Kidney (tissue), 14 donors: ENCODE results near the gene GNA12. TPM values are rescaled to one million over a fixed set of nuclear protein-coding genes. Genes with fewer than 3 reads are reported as not detected.
"Not testable (repeated sequence)": the region's sequence is repeated elsewhere in the genome, so short reads cannot be mapped to it uniquely, and the experiment has no call there.

Experiments used
- DNase-seq, 5 donors: peaks; one replicate each; pipeline ENCODE4 v3.0.0-alpha.2; 2013 to 2020
- FAIRE-seq: peaks from 2 replicates; lab custom pipeline; 2012; peaks lifted over from hg19 to GRCh38; lab: Jason Lieb, UNC
- H3K27ac ChIP-seq, 2 donors: one replicate each; pipeline ENCODE4 v1.7.0; 2013; ENCODE audit warnings: low read depth in 2 of 2, low read length in 2 of 2, inconsistent platforms in 1 of 2
- H3K27me3 ChIP-seq: one replicate; pipeline ENCODE4 v1.7.1; 2013; ENCODE audit warnings: low read length, inconsistent platforms; ENCODE audit not compliant: control insufficient read depth, insufficient read depth
- H3K36me3 ChIP-seq, 3 donors: one replicate each; pipeline versions ENCODE4 v1.7.0 to v1.7.1; 2013; ENCODE audit warnings: low read length in 3 of 3, control low read depth in 1 of 3, inconsistent platforms in 1 of 3; ENCODE audit not compliant: insufficient read depth in 3 of 3, control insufficient read depth in 2 of 3
- H3K4me1 ChIP-seq, 3 donors: one replicate each; pipeline versions ENCODE4 v1.7.0 to v1.7.1; 2013; ENCODE audit warnings: low read length in 3 of 3, inconsistent platforms in 1 of 3, low read depth in 1 of 3; ENCODE audit not compliant: control insufficient read depth in 2 of 3, insufficient read depth in 2 of 3
- H3K4me3 ChIP-seq, 3 donors: one replicate each; pipeline versions ENCODE4 v1.7.0 to v1.8.1; 2013; ENCODE audit warnings: low read length in 3 of 3, control low read depth in 1 of 3, inconsistent platforms in 1 of 3
- H3K9ac ChIP-seq, 3 donors: one replicate each; pipeline versions ENCODE4 v1.7.0 to v1.7.1; 2013; ENCODE audit warnings: low read length in 3 of 3, control low read depth in 1 of 3, inconsistent platforms in 1 of 3
- H3K9me3 ChIP-seq, 3 donors: one replicate each; pipeline versions ENCODE4 v1.7.0 to v1.7.1; 2013; ENCODE audit warnings: low read length in 3 of 3, control low read depth in 1 of 3, inconsistent platforms in 1 of 3; ENCODE audit not compliant: control insufficient read depth in 2 of 3, insufficient read depth in 1 of 3
- intact Hi-C: fragments of 100-400 bp; cut with DNase I; formaldehyde crosslinking; loops from one replicate; pipeline ENCODE4 v1.11.1; 2022
- polyA plus RNA-seq: library from polyadenylated mRNA; stranded (reverse); fragments of 350-450 nt; fragmentation: Illumina TruSeq; extraction: RNeasy Lipid Tissue Mini Kit (QIAGEN cat#74804); gene quantifications from one replicate; pipeline ENCODE4 v1.2.3, GENCODE V29; 2014; ENCODE audit warnings: low read depth, low replicate concordance; ENCODE audit not compliant: insufficient read depth
- total RNA-seq: library from RNA; stranded (reverse); fragmentation: NEBNext Ultra II Directional; extraction: Animal tissue kit (Norgen Biotek cat#: 25700); gene quantifications from one replicate; pipeline ENCODE4 v1.2.1, GENCODE V29; 2021
- TF ChIP-seq, protein P1 (sequence below): IDR thresholded peaks from 3 replicates; pipeline ENCODE4 v1.5.1; 2012; ENCODE audit warnings: mild to moderate bottlenecking, moderate library complexity, borderline replicate concordance; ENCODE audit not compliant: insufficient read depth; ENCODE audit errors: extremely low read depth
- donor health status: control.
- donor health status: control.
- donor health status: control.
- donor health status: control.
- donor health status: control.
- donor health status: DM: yes; HTN: yes; CAD: no.
- donor health status: Normal renal cell carcinoma (clear cell type).

Gene GNA12
- total and polyA plus RNA-seq, 2 donors from 2014 or later = 16.5 to 41.1 TPM

DNA sequence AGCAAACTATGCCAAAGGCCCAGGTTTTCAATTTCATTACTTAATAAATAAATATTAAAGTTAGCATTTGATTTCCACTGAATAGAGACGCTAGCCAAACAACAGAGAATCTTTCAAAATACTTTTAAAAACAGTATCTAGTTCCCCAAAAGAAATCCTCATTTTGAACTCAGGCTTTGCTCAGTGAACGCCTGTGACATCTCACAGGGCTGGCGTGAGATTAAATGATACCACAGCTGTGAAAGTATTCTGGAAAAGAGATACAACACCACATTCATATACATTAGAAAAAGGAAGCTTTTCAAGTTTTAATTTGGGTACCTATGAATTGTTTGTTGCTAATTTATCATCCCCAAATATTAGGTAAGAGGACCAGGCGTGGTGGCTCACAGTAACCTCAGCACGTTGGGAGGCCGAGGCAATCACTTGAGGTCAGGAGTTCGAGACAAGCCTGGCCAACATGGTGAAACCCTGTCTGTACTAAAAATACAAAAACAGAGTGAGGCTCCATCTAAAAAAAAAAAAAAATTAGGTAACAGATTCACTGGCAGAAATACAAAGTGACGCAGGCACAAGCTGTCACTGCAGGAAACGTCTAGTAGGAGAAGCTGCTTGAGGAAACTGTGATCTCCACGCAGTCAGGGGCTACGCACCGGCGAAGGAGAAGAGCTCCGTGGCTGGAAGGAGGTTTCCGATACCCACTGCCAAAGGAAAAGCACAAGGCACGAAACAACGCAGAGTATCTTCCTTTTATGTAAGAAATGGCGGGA, 106.2 kb downstream of the GNA12 start:
- no peak for FAIRE-seq
- peak overlapping the region in 1 of 2 donors; percentile 4 for H3K27ac ChIP-seq
- H3K4me1 ChIP-seq = peaks cover 0 to 14% (median 5%) of the 10 kb centered on the region in 3 donors
- H3K36me3 ChIP-seq = no peaks in the 10 kb centered on the region
- no peak overlapping the region for H3K4me3 ChIP-seq
- no peaks in the 10 kb centered on the region for H3K27me3 ChIP-seq
- H3K9me3 ChIP-seq = no peaks in the 10 kb centered on the region
- intact Hi-C loops = no loop called here
- no peak overlapping the region for H3K9ac ChIP-seq
- TF ChIP-seq, protein P1, sequence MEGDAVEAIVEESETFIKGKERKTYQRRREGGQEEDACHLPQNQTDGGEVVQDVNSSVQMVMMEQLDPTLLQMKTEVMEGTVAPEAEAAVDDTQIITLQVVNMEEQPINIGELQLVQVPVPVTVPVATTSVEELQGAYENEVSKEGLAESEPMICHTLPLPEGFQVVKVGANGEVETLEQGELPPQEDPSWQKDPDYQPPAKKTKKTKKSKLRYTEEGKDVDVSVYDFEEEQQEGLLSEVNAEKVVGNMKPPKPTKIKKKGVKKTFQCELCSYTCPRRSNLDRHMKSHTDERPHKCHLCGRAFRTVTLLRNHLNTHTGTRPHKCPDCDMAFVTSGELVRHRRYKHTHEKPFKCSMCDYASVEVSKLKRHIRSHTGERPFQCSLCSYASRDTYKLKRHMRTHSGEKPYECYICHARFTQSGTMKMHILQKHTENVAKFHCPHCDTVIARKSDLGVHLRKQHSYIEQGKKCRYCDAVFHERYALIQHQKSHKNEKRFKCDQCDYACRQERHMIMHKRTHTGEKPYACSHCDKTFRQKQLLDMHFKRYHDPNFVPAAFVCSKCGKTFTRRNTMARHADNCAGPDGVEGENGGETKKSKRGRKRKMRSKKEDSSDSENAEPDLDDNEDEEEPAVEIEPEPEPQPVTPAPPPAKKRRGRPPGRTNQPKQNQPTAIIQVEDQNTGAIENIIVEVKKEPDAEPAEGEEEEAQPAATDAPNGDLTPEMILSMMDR = no peak
- peak in 1 of 5 donors; percentile 31 for DNase-seq

DNA sequence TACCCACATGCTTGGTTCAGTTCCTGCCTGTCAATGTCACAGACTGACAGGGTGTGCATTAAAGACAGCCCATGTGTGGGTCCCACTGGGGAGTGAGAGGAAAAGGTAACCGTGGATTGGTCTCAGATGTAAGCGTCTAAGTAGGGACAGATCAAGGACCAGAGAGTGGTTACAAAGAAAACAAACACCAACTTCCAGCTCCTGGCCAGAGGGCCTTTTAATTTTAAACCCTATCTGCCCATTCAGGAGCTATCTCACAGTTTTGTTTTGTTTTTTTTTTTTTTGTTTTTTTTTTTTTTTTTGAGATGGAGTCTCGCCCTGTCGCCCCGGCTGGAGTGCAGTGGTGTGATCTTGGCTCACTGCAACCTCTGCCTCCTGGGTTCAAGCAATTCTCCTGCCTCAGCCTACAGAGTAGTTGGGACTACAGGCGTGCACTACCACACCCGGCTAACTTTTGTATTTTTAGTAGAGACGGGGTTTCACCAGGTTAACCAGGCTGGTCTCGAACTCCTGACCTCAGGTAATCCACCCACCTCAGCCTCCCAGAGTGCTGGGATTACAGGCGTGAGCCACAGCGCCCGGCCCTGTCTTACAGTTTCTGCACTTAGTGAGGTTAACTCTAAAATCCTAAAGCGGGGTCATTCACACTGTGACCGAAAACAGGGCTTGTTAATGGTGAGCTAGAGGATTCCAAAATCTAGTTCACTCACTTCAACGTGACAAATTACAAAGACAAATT, 106.9 kb downstream of the GNA12 start:
- H3K4me3 ChIP-seq, H3K27ac ChIP-seq, H3K9me3 ChIP-seq, intact Hi-C loops, H3K9ac ChIP-seq, H3K36me3 ChIP-seq, H3K27me3 ChIP-seq, DNase-seq, FAIRE-seq: not testable (repeated sequence)
- peaks cover 0 to 14% (median 5%) of the 10 kb centered on the region in 3 donors for H3K4me1 ChIP-seq

DNA sequence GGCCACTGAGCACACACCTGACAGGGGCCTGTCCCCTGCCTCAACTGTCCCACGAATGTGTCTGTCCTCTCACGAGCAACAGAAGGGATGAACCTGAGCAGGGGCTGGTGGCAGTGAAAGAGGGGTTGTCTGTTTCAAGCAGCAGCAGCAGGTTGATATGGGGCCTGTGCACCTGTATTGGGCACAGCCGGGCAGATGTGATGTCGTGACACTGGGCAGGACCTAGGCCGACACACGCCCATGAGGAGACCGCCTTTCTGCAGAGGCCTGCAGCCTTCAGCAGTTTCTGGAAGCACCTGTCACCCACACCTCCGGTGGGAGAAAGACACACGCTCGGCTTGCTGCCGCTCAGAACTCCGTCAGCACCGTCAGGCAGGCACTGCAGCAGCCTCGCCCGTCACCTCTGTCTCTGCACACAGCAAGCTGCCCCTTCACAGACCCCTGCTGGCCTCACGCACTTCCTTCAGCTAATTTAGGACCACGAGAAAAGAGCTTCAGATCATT, 107.6 kb downstream of the GNA12 start:
- Histone ChIP-seq H3K9ac (no peak overlapping the region), H3K9me3 (no peaks in the 10 kb centered on the region), H3K27ac (no peak overlapping the region), H3K4me3 (no peak overlapping the region), H3K36me3 (peaks cover 0 to 1% (median 0%) of the 10 kb centered on the region in 3 donors), H3K27me3 (no peaks in the 10 kb centered on the region), H3K4me1 (peaks cover 0 to 14% (median 5%) of the 10 kb centered on the region in 3 donors)
- DNase-seq (peak in 1 of 5 donors; percentile 36), FAIRE-seq (no peak)
- TF ChIP-seq, protein P1 = no peak
- intact Hi-C loops = no loop called here

DNA sequence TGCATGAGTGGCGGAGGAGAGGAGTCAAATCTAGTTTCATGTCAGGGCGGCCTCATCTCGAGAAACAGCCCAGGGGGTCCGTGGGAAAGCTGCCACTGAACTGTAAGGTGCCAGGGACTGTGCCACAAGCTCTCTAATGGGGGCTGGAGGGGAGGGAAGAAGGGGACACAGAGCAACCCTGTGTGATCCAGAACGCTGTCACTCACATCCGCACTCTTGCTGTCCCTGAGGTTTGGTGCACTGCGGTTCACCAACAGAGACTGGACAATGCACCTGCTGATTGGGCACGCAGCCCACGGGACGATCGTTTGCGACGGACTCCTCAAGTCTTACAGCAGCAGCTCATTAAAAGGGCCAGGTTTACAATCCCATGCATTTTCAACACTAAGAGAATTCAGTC, 108.4 kb downstream of the GNA12 start:
- Histone ChIP-seq H3K4me1 (peaks cover 0 to 14% (median 5%) of the 10 kb centered on the region in 3 donors), H3K27ac (no peak overlapping the region), H3K27me3 (no peaks in the 10 kb centered on the region), H3K4me3 (no peak overlapping the region), H3K9me3 (no peaks in the 10 kb centered on the region), H3K36me3 (peaks cover 0 to 9% (median 4%) of the 10 kb centered on the region in 3 donors), H3K9ac (no peak overlapping the region)
- DNase-seq (peak in 1 of 5 donors; percentile 28), FAIRE-seq (no peak)
- intact Hi-C loops = no loop called here
- TF ChIP-seq, protein P1 = no peak
